Gastroesophageal sphincter (tissue), 3 donors: ENCODE results near the gene PRXL2A.

ENCODE experiments used
- CTCF ChIP-seq, 4 experiments: fragments of 200-600 bp in 2 of 4; fragments of 450-650 bp in 2 of 4; sonication (generic) in 1 of 4; IDR thresholded peaks; one replicate each; pipeline ENCODE4 v1.5.1; 2017 to 2019; ENCODE audit warnings: antibody characterized with exemption in 4 of 4, mild to moderate bottlenecking in 2 of 4, moderate library complexity in 2 of 4
- EP300 ChIP-seq: sonication (generic); formaldehyde crosslinking; IDR thresholded peaks from one replicate; pipeline ENCODE4 v1.6.1; 2017; ENCODE audit warnings: antibody characterized with exemption, mild to moderate bottlenecking
- POLR2A ChIP-seq, 2 donors: fragments of 450-650 bp; IDR thresholded peaks; one replicate each; pipeline ENCODE4 v1.6.1; 2017; ENCODE audit warnings: antibody characterized with exemption in 2 of 2, mild to moderate bottlenecking in 2 of 2, moderate library complexity in 1 of 2
- POLR2AphosphoS5 ChIP-seq: sonication (generic); formaldehyde crosslinking; IDR thresholded peaks from one replicate; pipeline ENCODE4 v1.6.1; 2017; ENCODE audit warnings: antibody characterized with exemption

- TF ChIP-seq CTCF (IDR thresholded peaks at IDR 0.05), result no peak
- no peak for TF ChIP-seq POLR2AphosphoS5
- TF ChIP-seq EP300, result no peak
- TF ChIP-seq POLR2A (IDR thresholded peaks at IDR 0.05), result no peak
Observed at GRCh38 chr10:80474941-80475340, 66.6 kb downstream of the PRXL2A start.
